ENCODE data around the gene FRMPD2.
"Not testable (repeated sequence)": the region's sequence is repeated elsewhere in the genome, so short reads cannot be mapped to it uniquely, and the experiment has no call there.

Gene FRMPD2

GRCh38 chr10:48232717-48233447, 41.6 kb downstream of the FRMPD2 start:
- DNase-seq, result no peak

DNA sequence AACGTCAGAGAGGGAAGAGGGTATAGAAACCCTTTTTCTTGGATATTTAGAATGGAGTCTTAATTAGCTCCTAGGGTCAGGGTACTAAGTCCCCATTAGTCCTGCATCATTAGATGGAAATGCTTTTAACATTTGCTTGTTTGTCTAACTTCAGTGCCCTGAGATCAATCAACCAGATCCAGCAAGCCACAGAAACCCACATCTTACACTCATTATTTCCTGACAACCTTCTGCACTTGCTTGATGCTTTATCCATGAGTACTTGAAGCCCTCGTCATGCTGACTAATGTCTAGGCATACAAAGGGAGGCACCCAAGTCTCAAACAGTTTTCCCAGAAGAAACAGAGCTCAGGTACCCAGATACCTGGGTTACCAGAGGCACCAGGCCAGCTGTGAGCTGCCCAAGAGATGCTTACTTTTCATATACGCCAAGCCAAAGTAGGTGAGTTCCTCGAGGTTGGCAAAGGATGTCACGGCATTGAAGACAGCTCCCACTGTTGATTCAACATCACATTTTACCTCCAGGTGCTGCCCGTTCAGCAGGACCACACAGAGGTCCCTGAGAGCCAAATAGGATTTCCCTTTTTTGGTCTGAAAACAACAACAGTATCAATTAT, 42.7 kb downstream of the FRMPD2 start:
- DNase-seq, result no peak

- no peak for DNase-seq
Measured at GRCh38 chr10:48231178-48231577, 43.3 kb downstream of the FRMPD2 start.

- DNase-seq, result no peak
Measured at GRCh38 chr10:48227213-48227612, 47.3 kb downstream of the FRMPD2 start.

DNA sequence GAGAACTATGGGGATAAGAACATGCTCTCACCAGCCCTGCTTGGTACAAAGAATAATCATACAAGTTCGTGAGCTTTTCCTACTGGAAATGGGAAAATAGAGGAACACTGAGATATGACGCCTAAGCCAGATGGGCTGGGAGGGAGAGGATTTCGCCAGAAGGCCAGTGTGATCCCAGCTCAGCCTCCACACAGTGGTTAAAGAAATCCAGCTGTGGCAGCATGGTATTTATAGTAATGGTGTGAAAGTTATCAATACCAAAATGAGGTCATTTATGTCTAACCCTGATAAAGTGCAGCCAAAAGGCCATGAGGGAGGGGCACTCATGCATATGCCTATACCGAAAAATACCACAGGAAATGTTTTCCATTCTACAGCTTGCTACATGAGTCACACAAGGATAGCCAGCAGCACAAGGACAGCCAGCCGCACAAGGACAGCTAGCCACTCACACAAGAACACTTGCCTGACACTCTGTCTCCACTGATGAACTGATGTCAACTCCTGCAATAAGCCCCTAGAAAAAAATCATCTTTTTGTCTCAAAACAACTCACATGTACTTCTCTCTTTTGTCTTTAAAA, 49.4 kb downstream of the FRMPD2 start:
- no peak for DNase-seq

GRCh38 chr10:48224296-48224695, 50.2 kb downstream of the FRMPD2 start:
- no peak for DNase-seq

GRCh38 chr10:48221814-48222213, 52.7 kb downstream of the FRMPD2 start:
- no peak for DNase-seq

DNA sequence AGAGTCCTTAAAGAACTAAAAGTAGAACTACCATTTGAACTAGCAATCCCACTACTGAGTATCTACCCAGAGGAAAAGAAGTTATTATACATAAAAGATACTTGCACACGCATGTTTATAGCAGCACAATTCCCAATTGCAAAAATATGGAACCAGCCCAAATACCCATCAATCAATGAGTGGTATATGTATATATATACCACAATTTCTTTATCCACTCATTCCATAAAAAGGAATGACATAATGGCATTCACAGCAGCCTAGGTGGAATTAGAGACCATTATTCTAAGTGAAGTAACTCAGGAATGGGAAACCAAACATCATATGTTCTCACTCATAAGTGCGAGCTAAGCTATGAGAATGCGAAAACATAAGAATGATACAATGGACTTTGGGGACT, 53.5 kb downstream of the FRMPD2 start:
- DNase-seq, result not testable (repeated sequence)

- DNase-seq, result no peak
Measured at GRCh38 chr10:48219194-48219593, 55.3 kb downstream of the FRMPD2 start.

DNA sequence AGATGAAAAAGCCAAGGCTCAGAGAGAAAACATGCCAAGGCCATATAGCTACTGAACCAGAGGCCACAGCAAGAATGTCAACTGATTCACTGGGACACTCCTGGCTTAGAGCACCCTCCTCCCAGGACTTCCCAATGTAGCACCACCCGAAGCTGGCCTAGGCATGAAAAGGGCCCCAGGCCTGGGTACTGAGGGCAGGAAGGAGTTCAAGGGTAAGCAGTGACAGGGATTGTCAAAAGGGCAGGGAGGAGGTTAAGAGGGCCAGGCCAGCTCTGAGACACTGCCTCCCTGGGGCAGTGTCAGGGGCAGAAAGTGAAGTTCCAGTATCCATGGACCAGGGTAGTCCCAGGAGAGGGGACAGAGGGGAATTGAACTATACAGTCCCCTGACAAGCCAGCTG, 57.8 kb downstream of the FRMPD2 start:
- DNase-seq, result no peak

GRCh38 chr10:48216204-48216505, 58.3 kb downstream of the FRMPD2 start:
- DNase-seq, result no peak

DNA sequence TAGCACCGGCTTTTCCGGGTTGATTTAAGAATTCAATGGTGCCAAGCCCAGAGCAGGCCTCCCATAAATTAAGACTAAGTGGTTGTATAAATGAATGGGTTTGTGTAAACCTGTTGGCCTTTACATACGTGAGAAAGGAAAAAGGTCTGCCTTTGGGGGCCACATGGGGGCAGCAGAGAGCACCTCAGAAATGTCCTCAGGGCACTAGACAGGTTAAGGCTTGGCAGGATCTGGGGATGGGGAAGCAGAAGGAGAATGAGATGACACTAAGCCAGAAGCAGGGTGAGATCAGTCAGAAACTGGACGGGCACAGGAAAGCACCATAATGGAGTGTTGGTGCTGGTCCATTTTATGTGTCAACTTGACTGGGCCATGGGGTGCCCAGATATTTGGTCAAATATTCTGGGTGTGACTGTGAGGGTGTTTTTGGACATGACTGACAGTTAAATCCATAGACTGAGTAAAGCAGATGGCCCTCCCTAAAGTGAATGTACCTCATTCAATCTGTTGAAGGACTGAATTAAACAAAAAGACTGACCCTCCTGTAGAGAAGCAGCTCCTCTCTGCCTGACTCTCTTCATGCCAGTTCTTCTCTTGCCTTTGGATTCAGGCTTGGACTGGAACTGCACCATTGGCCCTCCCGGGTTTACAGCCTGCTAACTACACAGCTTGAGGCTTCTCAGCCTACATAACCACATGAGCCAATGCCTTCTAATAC, 58.9 kb downstream of the FRMPD2 start:
- DNase-seq, result peak; percentile 72

GRCh38 chr10:48214716-48215485, 59.6 kb downstream of the FRMPD2 start:
- DNase-seq, result no peak

GRCh38 chr10:48213047-48213446, 61.4 kb downstream of the FRMPD2 start:
- DNase-seq, result no peak

DNA sequence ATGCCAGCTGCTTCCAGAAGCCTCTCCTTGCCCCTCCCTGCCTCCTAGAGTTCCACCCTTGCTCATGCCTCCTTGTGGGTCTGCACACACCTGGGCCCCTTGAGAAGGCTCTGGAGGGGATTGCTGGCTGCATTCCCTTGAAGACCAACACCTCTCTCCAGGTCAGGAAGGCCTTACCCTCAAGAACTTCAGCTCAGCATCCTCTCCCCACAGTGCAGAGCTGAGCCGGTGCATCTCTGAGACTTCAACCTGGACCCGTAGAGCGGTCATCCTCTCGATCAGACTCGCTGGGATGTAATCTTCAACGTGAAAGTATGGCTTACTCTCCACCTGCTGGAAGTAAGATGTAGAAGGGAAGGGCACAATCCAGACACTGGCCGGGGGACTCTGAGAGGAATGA, 62.7 kb downstream of the FRMPD2 start:
- DNase-seq, result no peak

DNA sequence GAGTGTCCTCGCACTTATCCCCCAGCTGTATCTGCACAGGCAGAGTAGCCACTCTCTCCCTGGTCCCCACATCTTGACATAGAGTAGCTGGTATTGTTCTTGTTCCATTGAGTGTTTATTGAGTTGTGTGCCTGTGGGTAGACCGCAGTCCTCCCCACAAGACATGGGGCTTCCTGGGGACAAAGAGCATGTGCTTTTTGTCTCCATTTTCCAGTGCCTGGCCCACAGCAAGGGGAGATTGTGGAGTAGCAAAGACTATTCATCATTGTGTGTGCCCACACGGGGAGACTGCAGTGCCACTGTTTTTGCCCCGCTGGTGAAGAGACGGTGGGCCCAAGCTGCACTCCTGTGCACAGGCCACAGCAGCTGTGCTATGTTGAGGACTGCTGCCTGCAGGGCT, 63.5 kb downstream of the FRMPD2 start:
- DNase-seq, result no peak

DNA sequence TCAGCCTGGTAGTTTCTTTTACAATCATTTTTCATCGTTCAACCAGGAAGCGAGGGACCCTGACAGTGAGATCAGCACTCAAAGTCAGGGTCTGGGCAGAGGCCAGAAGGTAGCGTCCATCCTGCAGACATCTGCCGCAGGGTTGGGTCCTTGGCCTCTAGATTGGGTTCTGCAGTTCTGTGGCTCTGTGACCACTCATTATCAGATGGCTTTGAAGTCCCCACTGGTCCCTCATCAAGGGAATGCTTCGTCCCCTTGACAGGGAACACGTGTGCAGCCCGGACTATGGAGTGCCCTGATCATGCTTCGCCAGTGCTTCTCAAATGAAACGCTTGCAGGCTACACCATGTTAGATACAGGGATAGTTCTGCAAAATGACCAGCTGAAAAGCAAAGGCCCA, 64.1 kb downstream of the FRMPD2 start:
- DNase-seq, result no peak

DNA sequence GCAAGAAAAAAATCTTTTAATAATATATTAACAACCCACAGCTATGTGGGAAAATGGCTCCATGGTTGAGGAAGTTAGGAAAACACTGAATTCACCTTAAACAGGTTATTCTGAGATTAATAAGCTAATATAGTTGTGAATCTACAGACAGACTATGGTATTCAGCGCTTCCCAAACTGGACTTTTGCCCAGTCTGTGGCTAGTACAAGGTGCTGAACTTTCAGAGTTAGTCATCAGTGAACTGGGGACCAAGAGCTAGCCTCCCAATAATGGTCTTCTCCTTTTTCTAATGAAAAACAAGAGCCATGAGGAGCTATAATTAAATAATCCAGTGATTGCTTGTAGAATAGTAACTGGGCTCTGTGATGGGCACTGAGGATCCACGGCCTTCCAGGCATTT, 65.3 kb downstream of the FRMPD2 start:
- no peak for DNase-seq

- DNase-seq, result no peak
Measured at GRCh38 chr10:48207853-48208252, 66.6 kb downstream of the FRMPD2 start.

- DNase-seq, result no peak
Measured at GRCh38 chr10:48206482-48207250, 67.8 kb downstream of the FRMPD2 start.

DNA sequence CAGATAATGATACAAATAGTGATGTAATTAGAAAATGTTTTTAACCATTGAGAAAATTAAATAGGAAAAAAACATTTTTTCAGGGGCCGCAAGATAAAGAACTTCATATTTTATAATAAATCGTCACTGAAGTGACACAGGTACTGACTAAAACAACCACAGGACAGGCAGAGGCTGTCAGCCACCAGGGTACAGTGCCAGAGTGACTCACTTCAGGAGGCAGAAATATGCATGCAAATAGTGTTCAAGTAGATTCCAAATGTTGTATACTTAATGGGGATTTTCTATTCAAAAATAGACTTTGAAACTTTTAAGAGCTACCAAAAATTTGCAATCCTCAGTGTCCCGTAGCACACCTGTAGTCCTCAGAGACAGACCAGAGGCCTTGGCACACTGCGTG, 68.6 kb downstream of the FRMPD2 start:
- no peak for DNase-seq

GRCh38 chr10:48199580-48200377, 74.7 kb downstream of the FRMPD2 start:
- no peak for DNase-seq
